OCI-M2 (cell line): ENCODE data around the gene SORBS1.
A peak's percentile ranks its signal among the peaks of the same experiment; 100 is the strongest.

Experiments used
- DNase-seq: peaks from one replicate; lab custom pipeline; 2025; ENCODE audit not compliant: unreplicated experiment; lab: John Stamatoyannopoulos, UW

Gene SORBS1

GRCh38 chr10:95561177-95561863, at the start of gene SORBS1:
Gene SORBS1, minus strand, starts transcription at chr10:95561371. Its CDS starts 120,236 bp downstream, at chr10:95441135.
- DNase-seq, result peak; percentile 71

GRCh38 chr10:95610727-95611126, 49.6 kb upstream of the SORBS1 start:
- DNase-seq, result no peak

- DNase-seq, result no peak
Measured at GRCh38 chr10:95606922-95607321, 45.8 kb upstream of the SORBS1 start.

- no peak for DNase-seq
Measured at GRCh38 chr10:95605163-95605562, 44.0 kb upstream of the SORBS1 start.

- no peak for DNase-seq
Measured at GRCh38 chr10:95604630-95605029, 43.5 kb upstream of the SORBS1 start.

GRCh38 chr10:95602382-95602781, 41.2 kb upstream of the SORBS1 start:
- no peak for DNase-seq

GRCh38 chr10:95601116-95601719, 40.0 kb upstream of the SORBS1 start:
- DNase-seq, result peak; percentile 66

GRCh38 chr10:95600158-95600557, 39.0 kb upstream of the SORBS1 start:
- no peak for DNase-seq

- DNase-seq, result no peak
Measured at GRCh38 chr10:95597788-95598187, 36.6 kb upstream of the SORBS1 start.

GRCh38 chr10:95588025-95588424, 26.9 kb upstream of the SORBS1 start:
- no peak for DNase-seq

GRCh38 chr10:95579835-95580535, 18.8 kb upstream of the SORBS1 start:
- no peak for DNase-seq

- no peak for DNase-seq
Measured at GRCh38 chr10:95579292-95579691, 18.1 kb upstream of the SORBS1 start.

GRCh38 chr10:95578619-95579018, 17.4 kb upstream of the SORBS1 start:
- DNase-seq, result no peak

- no peak for DNase-seq
Measured at GRCh38 chr10:95574649-95575365, 13.6 kb upstream of the SORBS1 start.

GRCh38 chr10:95573964-95574604, 12.9 kb upstream of the SORBS1 start:
- DNase-seq, result no peak

- no peak for DNase-seq
Measured at GRCh38 chr10:95573527-95573926, 12.4 kb upstream of the SORBS1 start.

- no peak for DNase-seq
Measured at GRCh38 chr10:95572131-95572820, 11.1 kb upstream of the SORBS1 start.

GRCh38 chr10:95571390-95571789, 10.2 kb upstream of the SORBS1 start:
- no peak for DNase-seq

GRCh38 chr10:95569368-95569767, 8.2 kb upstream of the SORBS1 start:
- no peak for DNase-seq

- no peak for DNase-seq
Measured at GRCh38 chr10:95567903-95568630, 6.9 kb upstream of the SORBS1 start.
